HK-2 (cell line): ENCODE data around the gene IL17C.
"Not testable (repeated sequence)": the region's sequence is repeated elsewhere in the genome, so short reads cannot be mapped to it uniquely, and the experiment has no call there.

Source experiments
- DNase-seq: peaks from one replicate; pipeline ENCODE4 v3.0.0-alpha.2; 2018; ENCODE audit not compliant: unreplicated experiment

IL17C gene

DNA sequence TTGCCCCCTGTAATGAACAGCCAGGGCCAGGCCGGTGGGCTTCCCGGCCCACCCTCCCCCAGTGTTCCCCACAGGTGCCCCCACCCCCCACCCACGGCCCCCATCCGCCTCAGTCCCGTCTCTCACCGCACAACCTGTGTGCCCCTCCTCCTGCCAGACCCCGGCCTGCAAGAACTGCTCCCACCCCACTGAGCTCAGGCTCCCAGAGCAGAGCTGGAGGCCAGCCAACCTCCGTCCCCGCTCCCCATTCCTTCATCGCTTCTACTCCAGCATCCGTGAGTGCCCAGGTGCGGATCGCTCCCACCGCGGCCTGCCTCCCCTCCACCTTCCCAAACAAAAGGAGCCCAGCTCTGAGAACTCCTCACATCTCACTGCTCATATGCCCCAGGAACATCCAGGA is 20.3 kb downstream of the IL17C start:
- no peak for DNase-seq

DNA sequence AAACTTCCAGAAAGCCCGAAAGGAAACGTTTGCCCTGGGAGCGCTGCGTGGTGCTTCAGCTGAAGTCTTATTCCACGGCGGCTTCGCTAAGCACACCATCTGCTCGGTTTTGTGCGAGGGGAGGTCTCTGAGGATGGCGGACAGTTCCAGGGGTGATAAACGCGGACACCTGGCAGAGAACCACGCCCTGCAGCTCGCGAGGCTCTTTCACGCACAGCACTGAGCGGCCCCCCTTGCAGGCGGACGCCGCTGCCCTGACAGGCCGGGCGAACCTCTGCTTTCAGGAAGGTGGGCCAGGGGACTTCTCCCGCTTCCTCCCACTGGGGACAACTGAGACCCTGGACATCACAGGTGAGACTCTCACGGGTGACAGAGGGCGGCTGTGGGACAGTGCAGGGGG is 20.8 kb downstream of the IL17C start:
- DNase-seq, result no peak

GRCh38 chr16:88661468-88661867 is 23.1 kb downstream of the IL17C start:
- DNase-seq, result no peak

DNA sequence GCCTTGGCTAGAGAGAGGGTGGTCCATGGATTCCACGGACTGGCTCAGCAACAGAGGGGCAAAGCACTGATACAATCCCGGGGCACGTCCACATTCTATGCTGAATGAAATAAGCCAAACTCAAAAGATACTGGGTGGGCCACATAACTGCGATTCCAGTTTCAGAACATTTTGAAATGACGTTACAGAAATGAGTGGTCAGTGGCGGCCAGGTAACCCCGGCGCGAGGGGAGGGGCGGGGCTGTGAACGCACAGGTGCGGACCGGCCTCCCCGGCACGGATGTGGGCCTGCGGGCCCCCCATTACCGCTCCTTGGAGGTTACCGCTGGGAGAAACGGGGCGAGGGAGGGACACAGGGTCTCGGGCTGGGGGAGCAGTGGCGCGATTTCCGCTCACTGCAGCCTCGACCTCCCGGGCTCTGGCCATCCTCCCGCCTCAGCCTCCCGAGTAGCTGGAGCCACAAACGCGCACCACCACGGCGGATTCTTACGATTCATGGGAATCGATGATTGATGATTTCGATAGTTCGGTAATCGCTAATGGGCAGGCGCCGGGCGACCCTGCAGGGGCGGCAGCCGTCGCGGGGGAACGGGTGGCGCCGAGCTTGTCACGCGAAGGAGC is 24.0 kb downstream of the IL17C start:
- no peak for DNase-seq

- peak; percentile 98 for DNase-seq
Measured at GRCh38 chr16:88662843-88663606, 24.7 kb downstream of the IL17C start, which contains the start of gene MVD. MVD (minus strand) TSS chr16:88663091; CDS start chr16:88663080, 11 bp downstream.

GRCh38 chr16:88665148-88665547 is 26.8 kb downstream of the IL17C start:
- no peak for DNase-seq

DNA sequence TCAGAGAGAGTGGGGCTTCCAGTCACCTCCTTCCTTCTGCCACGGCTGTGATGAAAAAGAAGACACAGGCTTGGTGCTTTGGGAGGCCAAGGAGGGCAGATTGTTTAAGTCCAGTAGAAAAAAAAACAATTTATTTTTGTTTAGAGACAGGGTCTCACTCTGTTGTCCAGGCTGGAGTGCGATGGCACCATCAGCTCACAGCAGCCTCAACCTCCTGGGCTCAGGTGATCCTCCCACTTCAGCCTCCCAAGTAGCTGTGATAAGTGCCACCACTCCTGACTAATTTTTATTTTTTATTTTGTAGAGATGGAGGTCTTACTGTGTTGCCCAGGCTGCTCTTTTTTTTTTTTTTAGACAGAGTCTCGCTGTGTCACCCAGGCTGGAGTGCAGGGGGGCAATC is 27.2 kb downstream of the IL17C start:
- no peak for DNase-seq

- DNase-seq, result no peak
Measured at GRCh38 chr16:88667461-88667860, 29.1 kb downstream of the IL17C start.

- DNase-seq, result not testable (repeated sequence)
Measured at GRCh38 chr16:88669493-88669892, 31.1 kb downstream of the IL17C start.

GRCh38 chr16:88669980-88670379 is 31.6 kb downstream of the IL17C start:
- no peak for DNase-seq

GRCh38 chr16:88671806-88672205 is 33.4 kb downstream of the IL17C start:
- no peak for DNase-seq

DNA sequence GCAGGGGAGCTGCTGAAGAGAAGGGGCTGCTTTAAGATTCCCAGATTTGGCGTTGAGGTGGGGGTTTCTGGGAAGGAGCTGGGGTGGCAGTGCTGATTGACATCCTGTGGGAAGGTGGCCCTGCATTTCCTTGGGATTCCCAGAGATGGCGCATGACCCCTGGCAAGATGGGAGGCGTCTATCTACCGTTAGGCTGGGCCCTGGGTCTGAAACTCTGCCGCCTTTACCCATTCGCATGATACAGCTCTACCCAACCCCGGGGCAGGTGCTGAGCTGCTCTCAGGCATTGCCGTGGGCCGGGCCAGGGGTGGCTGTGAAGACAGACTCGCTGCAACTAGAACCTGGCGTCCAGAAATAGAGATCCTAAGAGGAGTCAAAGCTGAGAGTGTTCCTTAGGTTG is 34.4 kb downstream of the IL17C start:
- DNase-seq, result no peak

- no peak for DNase-seq
Measured at GRCh38 chr16:88673716-88674379, 35.5 kb downstream of the IL17C start.

DNA sequence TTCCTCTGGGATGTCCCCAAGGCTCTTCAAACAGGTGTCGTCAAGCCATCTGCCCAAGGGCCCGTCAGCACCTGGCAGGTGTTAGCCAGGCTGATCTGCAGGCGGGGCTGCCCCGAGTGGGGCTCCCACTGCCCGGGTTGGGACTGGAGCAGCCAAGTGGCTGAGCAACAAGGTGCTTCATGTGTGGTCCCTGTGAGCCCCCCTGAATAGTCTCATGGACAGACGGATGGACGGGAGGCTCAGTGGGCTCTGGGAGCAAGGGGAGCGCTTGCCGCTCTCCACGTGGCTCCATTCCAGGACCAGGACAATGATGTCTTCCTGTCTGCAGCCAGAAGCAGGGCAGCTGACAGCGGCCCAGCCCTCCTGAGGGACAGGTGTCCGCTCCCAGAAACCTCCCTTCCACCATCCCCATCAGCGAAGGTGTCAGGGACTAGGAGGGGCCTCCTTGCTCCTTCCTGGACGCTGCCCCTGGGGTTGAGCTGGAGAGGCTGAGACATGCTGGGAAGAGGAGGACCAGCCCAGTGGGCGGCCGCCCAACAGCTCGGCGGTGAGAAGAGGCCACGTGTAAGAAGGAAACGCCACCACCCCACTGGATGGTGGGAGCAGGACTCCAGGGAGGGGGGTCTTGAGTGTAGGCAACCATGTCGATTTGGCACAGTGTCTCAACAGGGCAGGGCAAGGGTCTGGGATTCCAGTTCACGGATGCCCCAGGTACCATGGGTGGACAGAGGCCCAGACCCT is 38.3 kb downstream of the IL17C start:
- no peak for DNase-seq

- DNase-seq, result no peak
Measured at GRCh38 chr16:88677721-88678120, 39.3 kb downstream of the IL17C start.

DNA sequence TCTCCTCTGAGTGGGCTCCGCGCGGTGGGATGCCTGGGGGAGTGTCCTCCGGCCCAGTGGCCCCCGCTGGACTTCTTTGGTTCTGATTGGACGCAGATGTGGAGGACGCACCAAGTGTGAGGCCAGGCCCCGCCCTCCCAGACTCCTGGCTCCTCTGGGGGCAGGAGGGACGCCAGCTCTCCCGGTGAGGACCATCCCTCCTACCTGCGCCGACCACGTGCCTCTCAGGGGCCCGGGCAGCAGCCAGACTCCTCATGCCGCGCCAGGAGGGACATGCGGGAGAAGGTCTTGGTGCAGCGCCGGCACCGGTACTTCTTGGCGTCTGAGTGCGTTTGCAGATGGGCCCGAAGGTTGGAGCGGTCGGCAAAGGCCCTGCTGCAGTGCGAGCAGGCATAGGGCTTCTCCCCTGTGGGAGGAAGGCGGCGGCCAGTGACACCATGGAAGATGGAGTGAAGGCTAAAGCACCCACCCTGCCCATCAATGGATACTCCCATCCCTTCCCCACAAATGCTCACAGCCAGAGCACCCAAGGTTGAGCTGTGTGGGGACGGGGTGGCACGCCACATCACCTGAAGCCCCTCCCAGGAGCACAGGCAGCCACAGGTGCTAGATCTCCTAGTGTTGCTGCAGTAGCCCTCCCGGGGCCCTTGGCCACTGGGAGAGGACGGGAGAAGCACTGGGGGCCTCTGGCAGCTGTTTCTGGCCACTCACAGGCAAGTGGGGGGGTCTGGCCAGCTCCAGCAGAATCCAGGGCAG is 40.0 kb downstream of the IL17C start:
- no peak for DNase-seq

DNA sequence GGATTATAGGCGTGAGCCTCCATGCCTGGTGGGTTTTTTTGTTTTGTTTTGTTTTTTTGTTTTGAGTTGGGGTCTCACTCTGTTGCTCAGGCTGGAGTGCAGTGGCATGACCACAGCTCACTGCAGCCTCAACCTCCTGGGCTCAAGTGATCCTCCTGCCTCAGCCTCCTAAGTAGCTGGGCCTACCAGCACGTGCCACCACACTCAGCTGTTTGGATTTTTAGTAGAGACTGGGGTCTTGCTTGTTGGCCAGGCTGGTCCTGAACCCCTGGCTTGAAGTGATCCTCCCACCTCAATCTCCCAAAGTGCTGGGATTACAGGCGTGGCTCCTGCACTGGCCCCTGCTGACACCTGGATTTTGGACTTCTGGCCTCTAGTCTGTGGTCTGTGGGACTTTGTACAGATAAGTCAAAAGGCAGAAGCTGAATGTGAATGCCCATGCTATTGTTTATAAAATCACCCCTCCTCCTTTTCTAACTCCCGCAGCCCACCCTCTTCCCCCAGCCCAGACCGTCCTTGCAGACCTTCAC is 42.2 kb downstream of the IL17C start:
- no peak for DNase-seq

GRCh38 chr16:88681084-88681680 is 42.8 kb downstream of the IL17C start:
- DNase-seq, result no peak

- DNase-seq, result no peak
Measured at GRCh38 chr16:88681709-88682451, 43.5 kb downstream of the IL17C start.

DNA sequence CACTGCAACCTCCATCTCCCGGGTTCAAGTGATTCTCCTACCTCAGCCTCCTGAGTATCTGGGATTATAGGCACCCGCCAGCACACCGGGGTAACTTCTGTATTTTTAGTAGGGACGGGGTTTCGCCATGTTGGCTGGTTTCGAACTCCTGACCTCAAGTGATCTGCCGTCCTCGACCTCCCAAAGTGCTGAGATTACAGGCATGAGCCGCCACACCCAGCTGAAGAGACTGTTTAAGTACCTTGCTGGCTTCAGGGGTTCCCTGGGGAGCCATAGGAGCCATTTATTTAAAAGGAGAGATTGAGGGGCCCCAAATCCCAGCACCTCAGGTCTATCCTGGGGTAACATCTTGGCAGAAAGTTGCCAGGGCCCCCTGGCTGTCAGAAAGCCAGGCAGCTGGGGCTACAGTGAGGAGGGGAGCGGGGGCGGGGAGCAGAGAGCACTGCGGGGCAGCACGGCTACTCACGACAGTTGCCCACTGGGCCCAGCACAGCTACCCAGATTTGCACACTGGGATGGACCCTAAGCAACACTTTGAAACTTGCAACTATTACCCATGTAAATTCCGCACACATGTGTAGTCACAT is 46.3 kb downstream of the IL17C start:
- DNase-seq, result no peak
